ENCODE results near the gene LRBA.

DNA sequence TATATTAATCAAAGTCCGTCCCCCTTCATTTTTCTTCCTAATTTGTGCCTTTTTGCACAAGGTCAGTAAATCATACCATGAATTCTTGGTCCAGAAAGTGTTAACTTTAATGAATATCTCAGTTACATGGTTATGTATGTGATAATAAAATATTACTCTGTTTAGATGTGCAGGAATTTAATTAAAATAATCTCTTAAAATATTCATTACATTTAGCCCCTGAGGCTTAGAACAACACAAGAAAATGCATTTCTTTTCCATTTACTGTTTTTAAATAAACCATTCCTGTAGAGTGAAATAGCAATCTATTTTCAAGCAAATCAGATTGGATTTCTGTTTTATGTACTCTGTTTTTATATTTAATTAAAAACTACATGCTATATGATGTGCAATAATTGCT lies 415.5 kb downstream of the LRBA start:
- no peak for TF ChIP-seq ZNF671 (CRISPR knock-in tag; IDR thresholded peaks at IDR 0.05)
- no peak for TF ChIP-seq SP1 (CRISPR knock-in tag; conservative IDR thresholded peaks at IDR 0.05)
- no peak for TF ChIP-seq RORB (CRISPR knock-in tag; IDR thresholded peaks at IDR 0.05)
- TF ChIP-seq, protein P1, sequence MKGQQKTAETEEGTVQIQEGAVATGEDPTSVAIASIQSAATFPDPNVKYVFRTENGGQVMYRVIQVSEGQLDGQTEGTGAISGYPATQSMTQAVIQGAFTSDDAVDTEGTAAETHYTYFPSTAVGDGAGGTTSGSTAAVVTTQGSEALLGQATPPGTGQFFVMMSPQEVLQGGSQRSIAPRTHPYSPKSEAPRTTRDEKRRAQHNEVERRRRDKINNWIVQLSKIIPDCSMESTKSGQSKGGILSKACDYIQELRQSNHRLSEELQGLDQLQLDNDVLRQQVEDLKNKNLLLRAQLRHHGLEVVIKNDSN (CRISPR knock-in tag; IDR thresholded peaks at IDR 0.05): no peak
- TF ChIP-seq ZNF219 (CRISPR knock-in tag; IDR thresholded peaks at IDR 0.05; ENCODE audit: borderline replicate concordance): no peak
- TF ChIP-seq, protein P2, sequence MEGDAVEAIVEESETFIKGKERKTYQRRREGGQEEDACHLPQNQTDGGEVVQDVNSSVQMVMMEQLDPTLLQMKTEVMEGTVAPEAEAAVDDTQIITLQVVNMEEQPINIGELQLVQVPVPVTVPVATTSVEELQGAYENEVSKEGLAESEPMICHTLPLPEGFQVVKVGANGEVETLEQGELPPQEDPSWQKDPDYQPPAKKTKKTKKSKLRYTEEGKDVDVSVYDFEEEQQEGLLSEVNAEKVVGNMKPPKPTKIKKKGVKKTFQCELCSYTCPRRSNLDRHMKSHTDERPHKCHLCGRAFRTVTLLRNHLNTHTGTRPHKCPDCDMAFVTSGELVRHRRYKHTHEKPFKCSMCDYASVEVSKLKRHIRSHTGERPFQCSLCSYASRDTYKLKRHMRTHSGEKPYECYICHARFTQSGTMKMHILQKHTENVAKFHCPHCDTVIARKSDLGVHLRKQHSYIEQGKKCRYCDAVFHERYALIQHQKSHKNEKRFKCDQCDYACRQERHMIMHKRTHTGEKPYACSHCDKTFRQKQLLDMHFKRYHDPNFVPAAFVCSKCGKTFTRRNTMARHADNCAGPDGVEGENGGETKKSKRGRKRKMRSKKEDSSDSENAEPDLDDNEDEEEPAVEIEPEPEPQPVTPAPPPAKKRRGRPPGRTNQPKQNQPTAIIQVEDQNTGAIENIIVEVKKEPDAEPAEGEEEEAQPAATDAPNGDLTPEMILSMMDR (IDR thresholded peaks at IDR 0.05): no peak
- TF ChIP-seq NR2C2 (CRISPR knock-in tag; IDR thresholded peaks at IDR 0.05): no peak
- TF ChIP-seq ZBTB21 (CRISPR knock-in tag; IDR thresholded peaks at IDR 0.05; ENCODE audit: borderline replicate concordance): no peak
- no peak for TF ChIP-seq TEAD1 (CRISPR knock-in tag; IDR thresholded peaks at IDR 0.05)
- TF ChIP-seq, protein P3, sequence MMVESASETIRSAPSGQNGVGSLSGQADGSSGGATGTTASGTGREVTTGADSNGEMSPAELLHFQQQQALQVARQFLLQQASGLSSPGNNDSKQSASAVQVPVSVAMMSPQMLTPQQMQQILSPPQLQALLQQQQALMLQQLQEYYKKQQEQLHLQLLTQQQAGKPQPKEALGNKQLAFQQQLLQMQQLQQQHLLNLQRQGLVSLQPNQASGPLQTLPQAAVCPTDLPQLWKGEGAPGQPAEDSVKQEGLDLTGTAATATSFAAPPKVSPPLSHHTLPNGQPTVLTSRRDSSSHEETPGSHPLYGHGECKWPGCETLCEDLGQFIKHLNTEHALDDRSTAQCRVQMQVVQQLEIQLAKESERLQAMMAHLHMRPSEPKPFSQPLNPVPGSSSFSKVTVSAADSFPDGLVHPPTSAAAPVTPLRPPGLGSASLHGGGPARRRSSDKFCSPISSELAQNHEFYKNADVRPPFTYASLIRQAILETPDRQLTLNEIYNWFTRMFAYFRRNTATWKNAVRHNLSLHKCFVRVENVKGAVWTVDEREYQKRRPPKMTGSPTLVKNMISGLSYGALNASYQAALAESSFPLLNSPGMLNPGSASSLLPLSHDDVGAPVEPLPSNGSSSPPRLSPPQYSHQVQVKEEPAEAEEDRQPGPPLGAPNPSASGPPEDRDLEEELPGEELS (CRISPR knock-in tag; IDR thresholded peaks at IDR 0.05): no peak
- TF ChIP-seq, protein P4, sequence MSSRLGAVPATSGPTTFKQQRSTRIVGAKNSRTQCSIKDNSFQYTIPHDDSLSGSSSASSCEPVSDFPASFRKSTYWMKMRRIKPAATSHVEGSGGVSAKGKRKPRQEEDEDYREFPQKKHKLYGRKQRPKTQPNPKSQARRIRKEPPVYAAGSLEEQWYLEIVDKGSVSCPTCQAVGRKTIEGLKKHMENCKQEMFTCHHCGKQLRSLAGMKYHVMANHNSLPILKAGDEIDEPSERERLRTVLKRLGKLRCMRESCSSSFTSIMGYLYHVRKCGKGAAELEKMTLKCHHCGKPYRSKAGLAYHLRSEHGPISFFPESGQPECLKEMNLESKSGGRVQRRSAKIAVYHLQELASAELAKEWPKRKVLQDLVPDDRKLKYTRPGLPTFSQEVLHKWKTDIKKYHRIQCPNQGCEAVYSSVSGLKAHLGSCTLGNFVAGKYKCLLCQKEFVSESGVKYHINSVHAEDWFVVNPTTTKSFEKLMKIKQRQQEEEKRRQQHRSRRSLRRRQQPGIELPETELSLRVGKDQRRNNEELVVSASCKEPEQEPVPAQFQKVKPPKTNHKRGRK (CRISPR knock-in tag; IDR thresholded peaks at IDR 0.05; ENCODE audit: borderline replicate concordance): no peak
